NCI-H82 treated with DMSO at 0.1 percent for 48 hours (cell line): Measurements from ENCODE around the gene NTRK1.

ENCODE experiments used
- DNase-seq: peaks from one replicate; lab custom pipeline; 2025; ENCODE audit not compliant: unreplicated experiment; lab: John Stamatoyannopoulos, UW

The NTRK1 gene

DNA sequence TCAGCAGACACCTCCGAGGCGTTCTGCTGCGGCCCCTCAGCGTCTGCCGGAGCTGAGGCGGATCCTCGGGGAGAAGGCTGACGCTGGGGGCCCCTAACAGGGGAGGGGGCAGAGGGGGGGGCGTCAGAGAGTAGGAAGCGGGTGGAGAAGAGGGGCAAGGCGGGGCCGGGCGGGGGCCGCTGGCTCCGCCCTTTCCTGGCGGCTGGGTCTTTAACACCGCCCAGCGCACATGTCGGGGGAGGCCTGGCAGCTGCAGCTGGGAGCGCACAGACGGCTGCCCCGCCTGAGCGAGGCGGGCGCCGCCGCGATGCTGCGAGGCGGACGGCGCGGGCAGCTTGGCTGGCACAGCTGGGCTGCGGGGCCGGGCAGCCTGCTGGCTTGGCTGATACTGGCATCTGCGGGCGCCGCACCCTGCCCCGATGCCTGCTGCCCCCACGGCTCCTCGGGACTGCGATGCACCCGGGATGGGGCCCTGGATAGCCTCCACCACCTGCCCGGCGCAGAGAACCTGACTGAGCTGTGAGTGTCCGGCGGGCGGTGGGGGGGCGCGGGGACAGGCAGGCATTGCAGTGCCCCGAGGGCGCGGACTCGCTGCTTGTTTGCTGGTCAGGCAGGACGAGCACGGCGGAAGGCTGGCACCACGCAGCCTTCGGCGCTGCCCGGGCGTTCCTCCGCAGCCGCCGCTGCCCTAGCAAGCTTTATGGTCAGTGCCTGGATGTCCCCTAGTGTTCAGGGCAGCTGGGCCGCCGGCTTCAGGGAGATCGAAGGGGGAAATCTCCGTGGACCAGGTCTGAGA is at the start of gene NTRK1:
Gene NTRK1 (plus strand): TSS at position 238 of the 796 bp plus-strand sequence. CDS start 70 bp downstream, at position 308.
- DNase-seq: peak; percentile 72

DNA sequence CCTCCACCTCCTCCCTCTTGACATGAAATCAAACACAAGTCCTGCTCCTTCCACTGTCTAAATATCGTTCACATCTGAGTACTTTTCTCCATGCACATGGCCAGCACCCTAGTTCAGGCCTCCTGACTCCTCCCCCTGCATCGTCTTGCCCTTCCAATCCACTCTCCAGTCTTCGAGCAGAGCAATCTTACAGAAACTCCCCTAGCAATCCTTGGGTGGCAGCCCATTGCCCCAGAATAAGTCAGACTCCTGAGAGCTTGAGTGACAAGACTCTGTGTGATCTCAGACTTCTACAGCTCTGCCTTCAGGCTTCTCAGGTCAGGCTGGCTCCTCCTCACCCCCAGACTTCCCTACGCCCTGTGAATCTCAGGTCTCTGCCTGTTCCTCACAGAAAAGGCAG is 49.5 kb upstream of the NTRK1 start:
- peak; percentile 40 for DNase-seq

DNA sequence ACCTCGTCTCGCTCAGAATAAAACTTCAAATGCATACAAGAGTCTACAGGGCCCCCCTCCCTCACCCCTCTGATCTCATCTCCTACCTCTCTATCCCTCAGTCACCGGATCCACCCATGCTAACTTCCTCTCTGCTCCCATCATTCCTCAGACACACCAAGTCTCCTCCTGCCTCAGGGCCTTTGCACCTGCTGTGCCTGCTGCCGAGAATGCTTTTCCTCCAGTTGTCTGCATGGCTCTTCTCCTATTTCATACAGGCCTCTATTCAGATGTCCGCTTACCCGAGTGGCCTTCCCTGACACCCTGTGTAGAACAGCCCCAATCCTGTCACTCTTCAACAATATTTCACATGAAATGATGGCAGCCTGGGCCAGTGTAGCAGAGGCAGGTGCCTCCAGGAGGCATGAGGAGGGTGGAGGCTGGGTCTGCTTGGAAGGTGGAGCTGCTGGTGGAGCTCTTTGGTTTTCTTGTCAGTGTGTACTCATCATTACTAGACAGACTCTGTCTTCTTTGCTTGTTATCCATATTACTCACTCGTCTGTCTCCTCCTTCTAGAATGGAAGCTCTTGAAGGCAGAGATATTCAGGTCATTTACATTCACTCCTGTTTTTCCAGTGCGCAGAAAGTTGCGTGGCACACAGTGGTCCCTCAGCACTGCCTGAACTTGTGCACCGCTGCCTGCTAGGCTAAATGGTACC is 48.2 kb upstream of the NTRK1 start:
- DNase-seq: no peak

DNA sequence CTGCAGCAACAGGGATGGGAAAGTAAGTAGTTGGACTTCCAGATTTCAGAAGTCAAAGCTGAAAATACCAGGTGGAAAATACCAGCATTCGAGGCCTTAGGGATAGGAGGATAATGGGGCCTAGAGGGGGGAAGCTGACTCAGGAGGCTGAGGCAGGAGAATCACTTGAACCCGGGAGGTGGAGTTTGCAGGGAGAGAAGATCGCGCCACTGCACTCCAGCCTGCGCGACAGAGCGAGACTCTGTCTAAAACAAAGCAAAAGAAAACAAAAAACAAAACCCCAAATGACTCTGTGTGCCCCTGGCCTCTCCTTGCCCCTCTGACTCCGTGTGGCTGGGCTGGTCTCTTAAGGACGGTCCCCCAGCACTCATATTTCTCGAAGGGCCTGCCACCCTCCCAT is 47.4 kb upstream of the NTRK1 start:
- DNase-seq: no peak

DNA sequence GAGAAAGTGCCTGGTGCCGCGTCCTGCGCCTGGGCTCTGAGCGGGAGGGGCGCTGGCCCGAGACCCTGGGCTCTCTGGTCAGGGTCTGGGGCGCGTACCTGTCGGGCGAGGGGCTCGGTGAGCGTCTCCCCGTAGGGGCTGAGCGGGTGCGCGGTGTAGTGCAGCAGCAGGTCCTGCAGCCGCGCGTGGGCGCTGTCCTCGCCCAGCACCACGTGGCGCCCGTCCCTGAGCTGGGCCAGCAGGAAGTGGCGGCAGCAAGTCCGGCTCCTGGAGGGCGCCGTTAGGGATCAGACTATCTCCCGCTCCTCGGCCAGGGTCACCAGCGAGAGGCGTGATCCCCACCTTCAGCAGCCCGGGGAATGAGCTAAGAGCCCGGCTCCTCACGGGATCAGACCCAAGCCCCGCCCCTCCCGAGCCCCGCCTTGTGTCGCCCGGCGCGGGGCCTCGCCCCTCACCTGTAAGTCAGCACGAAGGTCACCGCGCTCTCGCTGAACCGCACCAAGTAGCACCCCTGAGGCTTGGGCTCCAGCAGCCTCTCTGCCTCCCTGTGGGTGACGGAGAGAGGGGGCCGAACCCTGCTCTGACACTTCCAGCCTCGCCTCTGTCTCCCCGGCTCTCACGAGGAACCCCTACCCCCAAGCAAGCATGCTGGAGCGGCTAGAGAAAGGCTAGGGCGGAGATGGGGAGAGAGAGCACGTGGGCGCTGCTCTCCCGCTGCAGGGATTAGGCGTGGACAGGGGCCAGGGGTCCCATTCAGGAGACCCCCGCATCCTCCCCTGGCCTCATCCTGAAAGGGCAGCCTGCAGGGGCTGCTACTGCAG is 46.7 kb upstream of the NTRK1 start:
- DNase-seq: peak; percentile 67

DNA sequence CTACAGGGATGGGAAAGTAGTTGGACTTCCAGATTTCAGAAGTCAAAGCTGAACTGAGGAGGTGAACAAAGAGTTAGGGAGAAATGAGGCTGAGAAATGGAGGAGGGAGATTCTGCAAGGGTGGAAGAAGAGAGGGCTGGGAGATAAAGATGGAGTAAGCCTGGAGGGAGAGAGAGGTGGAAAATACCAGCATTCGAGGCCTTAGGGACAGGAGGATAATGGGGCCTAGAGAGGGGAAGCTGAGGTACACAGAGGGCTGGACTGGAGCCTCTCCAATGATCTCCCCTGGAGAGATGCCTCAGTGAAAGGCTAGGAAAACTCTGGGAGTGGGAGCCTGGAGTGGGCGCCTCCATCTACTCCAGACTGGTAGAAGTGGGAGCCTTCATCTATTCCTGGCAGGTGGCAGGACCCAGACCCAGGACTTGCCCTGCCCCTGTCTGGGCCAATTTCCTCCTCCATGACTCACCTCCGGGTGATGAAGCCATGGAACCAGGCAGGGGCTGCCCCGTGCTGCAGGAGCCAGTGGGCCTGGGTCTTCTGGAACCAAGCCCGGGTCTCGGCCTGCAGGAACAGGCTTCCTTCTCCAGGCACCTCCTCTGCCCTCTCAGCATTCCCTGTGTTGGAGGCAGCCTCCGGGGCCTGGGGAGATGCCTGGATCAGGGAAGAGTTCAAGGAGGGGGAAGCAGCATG is 45.9 kb upstream of the NTRK1 start:
- no peak for DNase-seq

DNA sequence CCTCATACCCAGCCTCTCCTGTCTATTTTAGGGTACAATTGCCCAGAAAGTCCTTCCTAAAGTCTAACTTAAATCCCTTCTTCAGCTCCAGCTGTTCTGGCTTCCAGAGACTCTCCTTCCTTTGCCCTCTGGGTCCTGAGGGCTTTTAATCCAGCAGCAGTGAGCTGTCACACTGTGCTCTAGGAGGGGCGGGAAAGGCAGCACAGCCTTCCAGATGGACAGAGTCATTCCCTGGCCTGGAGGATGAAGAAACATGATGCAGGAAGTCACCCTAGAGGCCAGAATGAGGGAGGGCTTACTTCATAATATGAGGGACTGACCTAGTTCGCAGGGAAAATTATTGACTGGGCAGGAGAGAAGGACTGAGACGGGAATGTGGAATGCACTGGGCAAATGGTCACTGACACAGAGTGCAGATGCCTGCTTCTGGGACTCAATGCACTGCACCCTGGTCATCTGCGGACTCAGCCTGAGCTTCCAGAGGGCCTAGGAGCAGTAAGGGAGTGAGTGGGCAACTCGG is 45.3 kb upstream of the NTRK1 start:
- peak; percentile 68 for DNase-seq

DNA sequence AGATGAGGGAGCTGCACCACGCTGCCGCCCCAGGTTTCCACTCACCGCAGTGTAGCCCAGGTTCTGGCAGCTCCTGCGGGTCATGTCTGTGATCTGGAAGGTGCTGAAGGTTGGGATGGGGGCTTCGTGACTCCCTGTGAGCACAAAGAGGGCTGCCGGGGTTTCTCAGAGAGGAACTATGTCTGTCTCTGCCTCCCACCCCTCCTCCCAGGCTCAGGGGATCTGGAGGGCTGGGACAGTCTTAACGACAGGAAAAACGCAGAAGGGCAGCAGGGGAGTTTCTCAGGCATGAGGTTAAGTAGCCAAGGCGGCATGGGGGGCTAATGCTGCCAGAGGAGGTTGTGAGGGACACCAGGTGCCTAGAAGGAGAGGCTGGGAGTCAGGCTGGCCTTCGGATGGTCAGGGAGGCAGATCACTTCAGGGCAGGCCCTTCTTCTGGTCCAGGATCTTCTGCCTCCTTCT is 44.7 kb upstream of the NTRK1 start:
- no peak for DNase-seq

DNA sequence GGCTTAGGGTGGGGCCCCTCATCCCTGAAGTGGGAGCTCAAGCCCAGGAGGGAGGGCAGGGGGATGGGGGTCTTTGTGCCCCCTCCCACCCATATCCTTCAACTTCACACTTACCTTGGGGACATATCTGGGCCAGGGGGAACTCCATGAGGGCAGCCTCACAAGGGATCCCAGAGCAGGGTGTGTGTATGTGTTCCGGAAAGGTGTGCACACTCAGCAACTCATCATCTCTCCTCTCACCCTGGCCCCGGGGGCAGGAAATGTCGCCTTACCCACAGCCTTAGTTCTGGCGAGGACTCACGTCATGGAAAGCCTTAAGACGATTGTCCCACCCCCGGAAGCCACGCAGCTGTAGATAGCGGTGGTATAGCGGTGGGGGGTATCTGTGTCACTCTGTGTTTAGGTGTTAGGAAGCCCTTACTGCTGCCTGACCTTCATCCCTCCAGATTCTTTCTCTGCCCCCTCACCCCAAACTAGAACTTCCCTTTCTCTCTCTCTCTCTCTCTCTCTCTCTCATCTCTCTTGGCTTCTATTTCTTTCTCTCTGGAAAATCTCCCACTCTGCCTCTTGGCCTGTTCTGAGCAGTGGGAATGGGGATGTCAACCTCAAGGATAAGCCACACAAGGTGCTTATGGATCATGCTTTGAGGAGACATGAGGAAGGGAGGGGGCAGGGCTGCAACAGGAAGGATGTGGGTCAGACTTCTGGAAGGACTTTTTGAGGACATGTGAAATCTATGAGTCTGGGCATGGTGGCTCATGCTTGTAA is 43.9 kb upstream of the NTRK1 start, which contains the start of gene SH2D2A:
Gene SH2D2A (minus strand): TSS at position 288 of the 768 bp plus-strand sequence. CDS start 140 bp downstream, at position 148.
- no peak for DNase-seq

DNA sequence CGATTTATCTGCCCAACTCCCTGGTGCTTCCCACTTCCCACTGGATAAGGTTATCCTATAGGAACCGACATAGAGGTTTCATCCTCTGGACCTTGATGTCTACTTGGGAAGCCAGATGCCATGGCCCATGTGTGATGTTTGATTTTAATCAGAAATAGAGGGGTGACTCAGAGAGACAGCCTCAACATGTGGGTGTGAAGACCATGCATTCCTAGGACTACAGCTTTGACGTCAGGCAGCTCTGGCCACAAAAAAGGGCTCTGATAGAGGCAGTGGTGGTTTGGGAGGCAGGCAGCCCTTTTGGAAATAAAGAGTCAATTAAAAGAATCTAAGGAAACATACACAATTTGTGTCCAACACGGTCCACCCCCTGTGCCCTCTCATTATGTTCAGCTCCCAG is 38.9 kb upstream of the NTRK1 start:
- DNase-seq: no peak

DNA sequence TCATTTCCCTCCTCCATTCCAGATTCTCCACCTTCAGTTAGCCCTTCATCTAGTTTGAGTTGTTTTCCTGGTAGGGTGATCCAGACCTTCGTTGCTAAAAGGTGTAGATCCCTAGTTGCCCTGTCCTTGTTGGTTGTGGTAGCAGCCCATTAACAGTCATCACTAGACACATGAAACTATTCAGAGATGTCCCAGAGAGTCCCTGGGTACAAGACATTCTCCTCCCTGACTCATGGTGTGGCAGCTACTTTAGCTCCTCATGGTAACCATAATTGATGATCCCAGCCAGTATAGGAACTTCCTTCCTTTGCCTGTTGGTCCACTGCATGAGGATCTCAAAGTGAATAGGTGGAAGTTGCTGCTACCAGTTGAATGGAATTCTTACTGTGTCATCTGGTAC is 38.0 kb upstream of the NTRK1 start:
- no peak for DNase-seq

DNA sequence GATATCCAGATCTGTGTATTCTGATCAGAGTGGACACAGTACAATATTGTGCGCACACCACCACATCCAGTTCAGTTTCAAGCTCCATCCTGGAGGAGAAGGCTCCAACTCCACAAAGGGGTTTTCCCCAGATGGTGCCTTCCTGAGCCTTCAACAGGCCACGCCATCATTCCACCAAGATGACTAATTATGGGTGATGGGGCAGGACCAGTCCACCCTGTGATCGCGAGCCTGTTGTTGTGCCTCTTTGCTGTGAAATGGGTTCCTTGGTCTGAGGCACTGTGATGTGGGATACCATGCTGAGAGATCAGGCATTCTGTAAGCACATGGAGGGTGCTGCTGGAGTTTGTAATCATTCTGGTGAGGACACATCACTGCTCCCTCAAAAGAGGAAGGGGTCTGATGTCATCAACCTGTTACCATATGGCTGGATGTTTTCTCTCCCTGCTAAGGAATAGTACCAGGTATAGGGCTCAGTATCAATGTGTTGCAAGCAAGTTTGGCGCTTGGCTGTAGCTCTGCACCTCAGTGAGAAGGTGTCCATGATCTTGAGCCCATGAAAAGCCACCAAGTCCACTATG is 37.4 kb upstream of the NTRK1 start:
- DNase-seq: no peak

DNA sequence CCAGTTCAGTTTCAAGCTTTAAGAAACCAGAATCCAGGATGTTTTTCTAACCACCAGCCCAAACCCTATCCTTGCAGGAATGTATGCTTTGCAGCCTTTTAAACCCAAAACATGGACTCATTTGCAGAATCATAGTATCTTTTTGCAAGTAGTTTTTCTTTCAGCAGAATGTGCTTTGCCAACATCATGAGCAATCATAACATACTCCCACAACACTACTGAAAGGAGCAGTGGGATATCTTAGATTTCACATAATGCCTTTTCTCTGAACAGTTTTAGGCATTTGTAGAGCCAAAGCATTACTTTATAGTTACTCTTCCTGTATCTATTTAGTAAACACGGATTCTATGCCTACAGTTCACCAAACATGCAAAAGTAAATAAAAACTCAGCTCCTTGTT is 34.0 kb upstream of the NTRK1 start:
- no peak for DNase-seq

DNA sequence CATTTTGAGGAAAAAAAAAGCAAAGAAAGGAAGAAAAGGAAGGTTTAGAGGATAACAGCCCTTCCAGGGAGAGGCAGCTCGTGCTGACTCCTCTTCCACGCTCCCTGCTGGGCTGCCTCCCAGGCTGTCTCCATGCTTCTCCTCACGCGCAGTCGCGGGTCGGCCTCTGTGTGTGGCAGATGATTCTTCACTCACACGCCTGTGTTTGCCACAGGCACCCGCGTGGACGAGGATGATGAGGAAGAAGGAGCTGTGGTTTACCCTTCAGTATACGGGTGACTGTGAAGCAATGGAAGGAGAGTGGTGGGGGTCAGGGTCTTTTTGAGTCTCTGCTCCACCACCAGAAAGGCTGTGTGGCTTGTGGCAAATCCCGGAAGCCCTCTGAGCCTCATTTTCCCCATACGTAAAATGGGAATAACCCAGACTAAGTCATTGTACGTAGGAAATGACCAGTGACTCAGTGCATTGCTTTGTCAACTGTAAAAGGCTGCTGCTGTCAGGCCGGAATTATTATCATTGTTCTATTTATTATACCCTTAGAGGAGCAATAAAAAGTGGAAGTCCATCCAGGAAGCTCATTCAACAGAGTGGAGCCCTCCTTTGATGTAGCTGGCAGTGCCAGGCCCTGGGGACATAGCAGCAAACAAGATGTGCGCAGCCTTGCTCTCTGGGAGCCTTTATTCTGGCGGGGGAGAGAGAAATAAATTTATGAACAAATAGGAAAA is 32.1 kb upstream of the NTRK1 start:
- no peak for DNase-seq

DNA sequence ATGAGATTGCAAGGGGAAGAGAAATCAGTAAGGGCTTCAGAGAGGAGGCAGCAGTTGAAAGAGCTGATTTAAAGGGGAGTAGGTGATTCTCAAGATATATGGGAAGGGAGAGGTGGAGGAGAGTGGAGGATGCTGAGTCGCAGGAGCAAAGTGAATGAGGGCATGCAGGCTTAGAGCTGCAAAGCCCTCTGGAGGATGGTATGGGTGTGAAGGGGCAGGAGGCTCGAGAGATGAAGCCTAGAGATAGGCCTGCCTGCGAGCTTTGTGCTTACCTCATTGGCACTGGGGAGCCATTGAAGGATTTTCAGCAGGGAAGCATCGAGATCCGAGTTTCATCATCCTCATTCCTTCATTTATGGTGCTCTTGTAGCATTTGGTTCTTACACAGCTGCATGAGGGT is 28.2 kb upstream of the NTRK1 start:
- no peak for DNase-seq

DNA sequence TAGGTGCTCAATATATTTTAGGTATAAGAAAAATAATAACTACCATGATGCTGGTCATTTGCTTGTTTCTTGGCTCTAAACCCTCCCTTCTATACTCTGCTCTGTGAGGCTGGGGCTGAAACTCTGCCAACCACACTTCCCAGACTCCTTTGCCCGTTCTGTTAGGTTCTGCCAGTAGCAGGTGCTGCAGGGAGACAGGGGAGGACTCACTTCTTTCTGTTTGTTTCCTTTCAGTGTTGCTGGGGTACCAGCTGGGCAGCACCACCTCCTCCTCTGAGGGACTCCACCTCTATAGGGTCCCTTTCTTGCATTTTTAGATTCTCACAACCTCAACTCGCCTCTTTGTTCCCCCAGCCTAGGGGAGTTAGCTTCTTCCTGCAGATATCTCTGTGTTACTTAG is 27.1 kb upstream of the NTRK1 start:
- no peak for DNase-seq

DNA sequence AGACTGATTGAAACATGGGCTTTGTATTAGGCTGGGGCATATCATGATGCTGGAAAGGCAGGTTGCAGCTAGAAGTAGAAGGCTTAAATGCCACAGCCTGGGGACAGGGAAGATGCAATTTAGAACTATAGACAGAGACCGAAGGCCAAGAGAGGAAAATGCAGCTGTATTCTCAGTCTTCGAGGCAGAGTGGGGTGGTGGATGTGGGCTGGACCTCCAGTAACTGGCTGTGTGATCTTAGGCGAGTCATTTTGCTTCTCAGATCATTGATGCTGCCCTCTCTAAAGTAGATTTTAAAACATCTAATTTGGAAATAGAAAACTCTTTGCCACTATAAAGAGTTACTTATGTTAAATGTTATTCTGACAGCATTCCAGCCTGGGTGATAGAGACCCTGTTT is 26.3 kb upstream of the NTRK1 start:
- DNase-seq: no peak

DNA sequence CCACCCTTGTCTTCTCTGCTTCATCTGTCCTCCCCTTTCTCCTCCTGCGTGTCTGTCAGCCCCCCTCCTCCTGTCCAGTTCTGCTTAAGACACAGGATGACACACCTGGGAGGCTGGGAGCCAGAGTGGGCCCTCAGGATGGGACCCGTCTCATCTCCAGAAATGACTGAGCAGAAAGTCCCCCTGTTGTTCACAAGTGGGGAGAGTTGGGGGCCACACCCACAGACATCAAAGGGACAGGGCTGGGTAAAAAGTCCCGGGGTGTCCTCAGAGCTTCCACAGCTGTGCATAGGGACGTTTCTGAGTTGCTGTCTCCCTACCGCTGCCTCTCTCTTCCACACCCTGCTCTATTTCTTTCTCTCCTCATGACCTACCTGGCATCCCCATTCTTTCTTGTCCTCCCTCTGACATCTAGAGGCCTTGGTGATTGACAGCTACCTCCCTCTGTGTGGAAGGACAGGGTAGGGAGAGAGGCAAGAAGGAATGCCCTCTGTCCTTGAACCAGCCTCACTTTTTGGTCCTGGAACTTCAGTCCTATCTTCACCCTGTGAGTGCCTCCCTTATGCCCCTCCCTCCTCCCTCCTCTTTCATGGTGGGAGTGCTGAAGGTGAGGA is 24.5 kb upstream of the NTRK1 start:
- no peak for DNase-seq
